DMS 273 (cell line): ENCODE data around the gene FASTK.
"Not testable (repeated sequence)": the region's sequence is repeated elsewhere in the genome, so short reads cannot be mapped to it uniquely, and the experiment has no call there.

Source experiments
- DNase-seq: peaks from one replicate; lab custom pipeline; 2025; ENCODE audit not compliant: unreplicated experiment; lab: John Stamatoyannopoulos, UW

The FASTK gene

GRCh38 chr7:151053751-151054150 is 26.9 kb downstream of the FASTK start:
- DNase-seq: no peak

GRCh38 chr7:151053096-151053495 is 27.5 kb downstream of the FASTK start:
- DNase-seq: no peak

GRCh38 chr7:151051108-151051507 is 29.5 kb downstream of the FASTK start:
- DNase-seq: no peak

DNA sequence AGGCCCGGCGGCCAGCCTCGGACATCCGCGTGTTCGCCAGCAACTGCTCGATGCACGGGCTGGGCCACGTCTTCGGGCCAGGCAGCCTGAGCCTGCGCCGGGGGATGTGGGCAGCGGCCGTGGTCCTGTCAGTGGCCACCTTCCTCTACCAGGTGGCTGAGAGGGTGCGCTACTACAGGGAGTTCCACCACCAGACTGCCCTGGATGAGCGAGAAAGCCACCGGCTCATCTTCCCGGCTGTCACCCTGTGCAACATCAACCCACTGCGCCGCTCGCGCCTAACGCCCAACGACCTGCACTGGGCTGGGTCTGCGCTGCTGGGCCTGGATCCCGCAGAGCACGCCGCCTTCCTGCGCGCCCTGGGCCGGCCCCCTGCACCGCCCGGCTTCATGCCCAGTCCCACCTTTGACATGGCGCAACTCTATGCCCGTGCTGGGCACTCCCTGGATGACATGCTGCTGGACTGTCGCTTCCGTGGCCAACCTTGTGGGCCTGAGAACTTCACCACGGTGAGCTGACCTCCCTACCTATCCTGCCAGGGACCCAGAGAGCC is 31.6 kb downstream of the FASTK start:
- DNase-seq: no peak

- peak; percentile 61 for DNase-seq
These were observed 32.4 kb downstream of the FASTK start, which contains the start of gene ASIC3 for GRCh38 chr7:151047976-151048815. TSS of gene ASIC3 (plus strand) at chr7:151048531. CDS start at chr7:151048886, 355 bp downstream.

DNA sequence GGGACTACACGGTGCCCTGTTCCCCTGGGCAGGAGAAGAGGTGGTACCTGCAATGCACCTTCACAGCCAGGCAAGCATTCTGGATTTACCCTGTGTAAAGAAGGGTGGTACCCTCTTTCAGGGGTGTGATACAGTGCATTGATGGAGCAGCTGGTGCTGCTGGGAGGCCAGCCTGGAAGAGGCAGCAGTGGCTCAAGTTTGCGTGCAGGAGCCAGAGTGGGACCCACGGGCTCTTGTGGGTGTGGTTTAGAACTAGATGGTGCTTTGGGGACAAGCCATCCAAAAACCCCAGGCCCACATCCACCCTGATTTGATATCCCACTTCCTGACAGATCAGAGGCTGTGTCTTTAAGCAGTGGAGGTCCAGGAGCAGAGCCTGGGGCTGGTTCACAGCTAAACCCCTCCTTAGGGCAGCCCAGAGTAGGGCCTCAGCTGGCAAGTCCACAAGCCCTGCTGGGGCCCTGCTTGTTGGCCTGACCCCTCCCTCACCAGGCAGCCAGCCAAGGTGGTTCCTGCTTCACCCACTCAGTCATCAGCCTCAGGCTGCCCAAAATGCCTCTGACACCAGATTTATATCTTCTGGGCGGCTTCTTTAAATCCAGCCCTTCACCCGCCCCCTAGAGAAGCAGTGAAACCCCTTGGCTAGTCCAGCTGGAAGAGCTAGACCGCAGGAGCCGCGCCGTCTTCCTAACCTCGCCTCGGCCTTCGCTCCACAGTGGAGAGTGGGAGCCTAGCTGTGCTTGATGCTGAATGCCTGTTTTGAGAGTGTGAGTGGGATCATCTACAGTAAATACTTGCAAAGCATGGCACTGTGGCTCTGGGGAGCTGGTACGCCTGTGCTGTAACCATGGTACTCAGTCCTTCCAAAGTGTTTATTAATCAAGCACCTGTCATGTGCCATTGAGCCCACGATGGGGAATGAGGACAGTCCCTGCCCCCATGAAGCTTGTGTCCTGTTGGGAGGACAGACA is 33.7 kb downstream of the FASTK start:
- peak; percentile 86 for DNase-seq

DNA sequence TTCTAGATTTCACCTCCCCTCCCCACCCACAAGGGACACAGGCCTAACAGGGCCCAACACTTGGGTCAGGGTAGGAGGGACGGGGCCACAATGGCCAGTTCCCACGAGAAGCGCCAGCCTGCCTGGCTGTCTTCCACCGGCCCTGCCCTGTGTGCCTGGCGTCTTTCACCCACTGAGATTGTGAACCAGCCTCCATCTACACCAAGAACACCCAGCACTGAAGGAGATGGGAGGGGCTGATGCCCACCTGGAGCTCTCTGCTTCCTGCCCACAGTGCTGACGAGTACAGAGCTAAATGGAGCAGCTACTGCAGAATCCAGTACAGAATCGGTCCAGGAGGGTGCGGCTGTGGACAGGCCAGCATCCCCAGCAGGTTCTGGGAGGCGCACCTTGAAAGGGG is 34.6 kb downstream of the FASTK start:
- DNase-seq: no peak

DNA sequence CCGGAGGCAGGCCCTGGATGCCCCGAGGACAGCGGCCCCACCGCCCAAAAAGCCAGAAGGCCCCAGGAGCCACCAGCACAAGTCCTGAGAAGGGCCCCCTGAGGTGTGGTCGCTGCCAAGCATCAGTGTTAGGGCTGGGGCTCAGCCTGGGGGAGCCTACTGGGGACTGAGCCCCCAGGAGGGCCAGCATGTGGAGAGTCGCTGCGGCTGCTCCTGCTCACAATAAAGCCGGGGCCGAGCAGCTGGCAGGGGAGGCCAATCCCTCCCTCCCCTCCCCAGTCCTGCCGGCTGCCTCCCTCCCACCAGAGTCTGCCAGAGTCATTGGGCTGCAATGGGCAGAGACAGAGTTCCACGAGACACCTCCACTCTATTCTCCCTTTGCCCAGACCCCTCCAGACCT is 35.3 kb downstream of the FASTK start:
- DNase-seq: peak; percentile 83

DNA sequence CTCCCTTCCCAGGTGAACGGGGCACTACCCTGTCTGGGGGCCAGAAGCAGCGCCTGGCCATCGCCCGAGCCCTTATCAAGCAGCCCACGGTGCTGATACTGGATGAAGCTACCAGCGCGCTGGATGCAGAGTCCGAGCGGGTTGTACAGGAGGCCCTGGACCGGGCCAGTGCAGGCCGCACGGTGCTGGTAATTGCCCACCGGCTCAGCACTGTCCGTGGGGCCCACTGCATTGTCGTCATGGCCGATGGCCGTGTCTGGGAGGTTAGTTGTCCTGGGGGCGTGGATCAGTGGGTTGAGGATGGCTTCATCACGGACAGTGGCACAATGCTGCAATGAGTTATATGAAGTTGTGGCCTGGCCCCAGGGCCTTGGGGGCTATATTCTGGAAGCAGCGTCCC is 36.6 kb downstream of the FASTK start:
- DNase-seq: no peak

- not testable (repeated sequence) for DNase-seq
These were observed 37.2 kb downstream of the FASTK start for GRCh38 chr7:151043449-151043848.

DNA sequence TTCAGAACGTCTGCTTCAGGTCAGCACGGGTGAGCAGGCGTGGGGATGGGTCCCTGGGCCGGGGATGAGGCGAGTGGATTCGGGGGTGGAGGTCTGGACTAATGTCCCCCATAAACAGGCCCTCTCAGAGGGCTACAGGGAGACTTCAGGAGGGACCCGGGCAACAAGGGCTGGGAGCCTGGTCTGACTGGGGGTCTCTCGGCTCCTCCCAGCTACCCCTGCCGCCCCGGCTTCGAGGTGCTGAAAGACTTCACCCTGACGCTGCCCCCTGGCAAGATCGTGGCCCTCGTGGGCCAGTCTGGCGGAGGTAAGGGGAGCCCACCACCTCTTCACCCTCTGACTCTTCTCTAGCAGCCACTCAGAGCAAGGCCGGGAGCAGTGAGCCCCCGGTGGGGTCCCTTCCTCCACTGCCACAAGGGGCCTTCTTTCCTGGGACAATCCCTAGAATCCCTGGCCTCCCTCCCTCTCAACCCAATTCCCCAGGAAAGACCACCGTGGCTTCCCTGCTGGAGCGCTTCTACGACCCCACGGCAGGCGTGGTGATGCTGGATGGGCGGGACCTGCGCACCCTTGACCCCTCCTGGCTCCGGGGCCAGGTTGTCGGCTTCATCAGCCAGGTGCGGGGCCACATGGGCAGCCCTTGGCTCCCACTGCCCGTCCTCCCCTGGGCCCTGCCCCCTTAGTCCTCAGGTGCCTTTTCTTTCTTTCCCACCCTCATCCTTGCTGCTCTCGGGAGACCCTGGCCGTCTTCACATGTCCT is 39.8 kb downstream of the FASTK start:
- DNase-seq: no peak

- peak; percentile 81 for DNase-seq
These were observed 40.6 kb downstream of the FASTK start for GRCh38 chr7:151039850-151040548.

GRCh38 chr7:151038951-151039849 is 41.4 kb downstream of the FASTK start:
- DNase-seq: peak; percentile 88

- no peak for DNase-seq
These were observed 44.7 kb downstream of the FASTK start for GRCh38 chr7:151035902-151036301.

DNA sequence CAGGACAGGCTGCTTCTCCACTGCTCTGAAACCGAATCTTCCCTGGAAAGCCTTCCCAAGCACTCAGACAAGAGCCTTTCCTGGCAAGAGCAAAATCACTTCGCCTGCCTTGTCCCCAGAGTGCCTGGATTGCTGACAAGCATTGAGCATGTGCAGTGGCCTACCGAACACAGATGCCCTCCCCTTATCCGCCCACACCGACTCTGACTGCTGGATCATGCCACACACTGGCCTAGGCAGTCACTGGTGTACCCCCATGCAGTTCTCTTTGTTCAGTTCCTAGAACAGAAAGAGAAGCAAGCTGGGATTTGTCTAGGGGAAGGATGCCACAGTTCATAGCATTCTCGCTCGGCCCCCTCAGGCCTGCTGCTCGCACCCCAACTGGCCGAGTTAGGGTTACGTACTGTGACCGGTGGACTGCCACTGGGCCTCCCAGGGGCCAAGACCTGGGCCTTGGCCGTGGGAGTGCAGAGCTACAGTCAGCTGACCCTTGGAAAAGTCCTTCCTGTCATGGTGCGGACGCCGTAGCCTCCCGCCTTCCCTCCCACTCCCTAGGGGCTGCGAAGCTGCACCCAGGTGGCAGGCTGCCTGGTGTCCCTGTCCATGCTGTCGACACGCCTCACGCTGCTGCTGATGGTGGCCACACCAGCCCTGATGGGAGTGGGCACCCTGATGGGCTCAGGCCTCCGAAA is 45.4 kb downstream of the FASTK start:
- no peak for DNase-seq

GRCh38 chr7:151034312-151035025 is 46.1 kb downstream of the FASTK start:
- DNase-seq: no peak

- DNase-seq: no peak
These were observed 46.8 kb downstream of the FASTK start for GRCh38 chr7:151033864-151034249.
